NB4 (cell line): ENCODE results near the gene ZFP1.
"Not testable (repeated sequence)": the region's sequence is repeated elsewhere in the genome, so short reads cannot be mapped to it uniquely, and the experiment has no call there.

Source experiments
- DNase-seq: peaks from one replicate; pipeline ENCODE4 v3.0.0; 2010; ENCODE audit warnings: low read depth
- H3K4me3 ChIP-seq: one replicate; pipeline ENCODE4 v1.5.1; 2011; ENCODE audit warnings: mild to moderate bottlenecking, low read depth, low read length, moderate library complexity
- MYC ChIP-seq: IDR thresholded peaks from 2 replicates; pipeline ENCODE4 v1.6.1; 2011; ENCODE audit warnings: low read depth, low read length
- POLR2A ChIP-seq: IDR thresholded peaks from 2 replicates; pipeline ENCODE4 v1.6.1; 2011; ENCODE audit warnings: mild to moderate bottlenecking; ENCODE audit not compliant: insufficient read length; ENCODE audit errors: extremely low read depth
- TF ChIP-seq, protein P1 (sequence below): IDR thresholded peaks from one replicate; pipeline ENCODE4 v1.5.1; 2012; ENCODE audit warnings: low read depth, low read length
- TF ChIP-seq, protein P2 (sequence below): IDR thresholded peaks from 2 replicates; pipeline ENCODE4 v1.6.1; 2011; ENCODE audit warnings: low read depth, low read length

Gene ZFP1

GRCh38 chr16:75206749-75207451, 58.6 kb downstream of the ZFP1 start, which contains the start of gene CTRB2:
TSS of gene CTRB2 (minus strand) at chr16:75207161. CDS start at chr16:75207141, 20 bp downstream.
- TF ChIP-seq POLR2A (no peak), MYC (no peak)
- TF ChIP-seq, protein P1, sequence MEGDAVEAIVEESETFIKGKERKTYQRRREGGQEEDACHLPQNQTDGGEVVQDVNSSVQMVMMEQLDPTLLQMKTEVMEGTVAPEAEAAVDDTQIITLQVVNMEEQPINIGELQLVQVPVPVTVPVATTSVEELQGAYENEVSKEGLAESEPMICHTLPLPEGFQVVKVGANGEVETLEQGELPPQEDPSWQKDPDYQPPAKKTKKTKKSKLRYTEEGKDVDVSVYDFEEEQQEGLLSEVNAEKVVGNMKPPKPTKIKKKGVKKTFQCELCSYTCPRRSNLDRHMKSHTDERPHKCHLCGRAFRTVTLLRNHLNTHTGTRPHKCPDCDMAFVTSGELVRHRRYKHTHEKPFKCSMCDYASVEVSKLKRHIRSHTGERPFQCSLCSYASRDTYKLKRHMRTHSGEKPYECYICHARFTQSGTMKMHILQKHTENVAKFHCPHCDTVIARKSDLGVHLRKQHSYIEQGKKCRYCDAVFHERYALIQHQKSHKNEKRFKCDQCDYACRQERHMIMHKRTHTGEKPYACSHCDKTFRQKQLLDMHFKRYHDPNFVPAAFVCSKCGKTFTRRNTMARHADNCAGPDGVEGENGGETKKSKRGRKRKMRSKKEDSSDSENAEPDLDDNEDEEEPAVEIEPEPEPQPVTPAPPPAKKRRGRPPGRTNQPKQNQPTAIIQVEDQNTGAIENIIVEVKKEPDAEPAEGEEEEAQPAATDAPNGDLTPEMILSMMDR: no peak
- TF ChIP-seq, protein P2, sequence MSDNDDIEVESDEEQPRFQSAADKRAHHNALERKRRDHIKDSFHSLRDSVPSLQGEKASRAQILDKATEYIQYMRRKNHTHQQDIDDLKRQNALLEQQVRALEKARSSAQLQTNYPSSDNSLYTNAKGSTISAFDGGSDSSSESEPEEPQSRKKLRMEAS: no peak
- H3K4me3 ChIP-seq: no peak within 1 kb of the TSS
- no peak for DNase-seq

DNA sequence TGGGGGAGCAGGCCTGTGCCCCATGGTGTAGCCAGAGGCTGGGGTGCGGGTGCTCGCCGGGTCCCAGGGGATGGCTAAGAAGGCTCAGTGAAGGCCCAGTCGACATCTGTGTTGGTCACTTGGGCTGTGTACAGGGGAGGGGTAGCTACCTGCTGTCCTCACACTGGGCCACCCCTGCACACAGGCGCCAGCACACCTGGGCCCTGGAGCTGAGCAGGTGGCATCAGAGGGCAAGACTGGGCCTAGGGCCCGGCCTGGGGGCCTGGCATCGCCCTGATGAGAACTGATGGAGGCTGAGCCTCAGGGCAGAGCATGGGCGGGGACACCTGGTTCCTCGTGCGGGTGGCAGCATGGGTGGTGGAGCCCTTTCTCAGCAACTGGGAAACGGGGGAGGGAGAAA, 59.5 kb downstream of the ZFP1 start:
- no peak for DNase-seq
- H3K4me3 ChIP-seq: no peak overlapping the region
- TF ChIP-seq, protein P1: no peak
- TF ChIP-seq POLR2A (no peak), MYC (no peak)
- TF ChIP-seq, protein P2: no peak

DNA sequence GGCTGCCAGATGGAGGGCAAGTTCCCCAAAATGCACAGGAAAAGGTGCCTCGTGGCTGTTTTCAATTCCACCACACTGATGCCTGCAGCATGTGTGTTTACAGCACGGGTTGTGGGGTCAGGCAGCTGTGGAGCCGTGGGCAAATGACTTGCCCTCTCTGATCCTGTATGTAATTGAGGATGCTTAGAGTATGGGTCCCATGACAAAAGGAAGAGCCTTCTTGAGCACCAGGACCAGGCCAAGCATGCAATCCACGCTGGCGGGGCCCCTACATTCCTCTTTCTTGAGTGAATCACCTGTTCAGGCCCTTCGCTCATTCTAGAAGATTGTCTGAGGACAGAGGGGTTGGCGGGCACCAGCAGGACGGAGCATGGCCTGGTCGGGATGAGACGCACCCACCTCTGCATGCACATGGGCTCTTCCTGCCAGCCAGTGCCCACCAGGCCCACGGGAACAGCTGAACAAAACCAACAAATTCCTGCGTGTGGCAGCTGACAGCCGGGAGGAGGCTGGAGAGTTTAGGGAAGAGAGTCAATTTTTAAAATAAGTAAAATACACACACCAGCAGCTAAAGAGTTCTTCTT, 60.0 kb downstream of the ZFP1 start:
- TF ChIP-seq POLR2A: no peak
- no peak for TF ChIP-seq MYC
- TF ChIP-seq, protein P1: no peak
- TF ChIP-seq, protein P2: no peak
- no peak overlapping the region for H3K4me3 ChIP-seq
- DNase-seq: no peak

DNA sequence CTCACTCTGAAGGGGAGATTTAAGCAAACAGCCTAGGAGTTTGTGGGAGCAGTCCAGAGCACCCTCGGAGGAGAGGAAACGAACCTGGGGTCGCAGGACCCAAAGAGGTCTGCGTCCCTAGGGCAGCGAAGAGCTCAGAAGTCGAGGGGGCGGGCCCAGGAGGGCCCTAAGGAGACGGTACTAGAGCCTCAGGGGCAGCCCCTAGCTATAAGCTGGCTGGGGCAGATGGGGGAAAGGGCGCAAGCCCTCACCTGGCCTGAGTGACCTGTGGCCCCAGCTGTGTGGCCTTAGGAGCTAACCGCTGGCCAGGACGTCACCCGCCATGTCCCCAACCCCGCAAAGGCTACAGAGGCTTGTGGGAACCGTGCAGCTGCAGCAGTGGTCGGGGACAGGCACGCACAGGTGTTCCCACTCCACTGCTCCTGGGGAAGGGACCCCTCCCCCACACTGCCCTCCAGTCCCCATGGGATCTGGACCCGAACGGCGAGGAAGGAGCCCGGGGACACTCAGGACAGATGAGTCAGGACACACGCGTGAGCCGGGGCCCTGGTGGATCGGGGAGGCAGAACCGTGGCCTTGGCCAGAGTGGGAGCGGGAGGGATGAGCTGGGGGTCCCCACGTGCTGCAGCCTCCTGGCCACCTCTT, 60.7 kb downstream of the ZFP1 start:
- DNase-seq: no peak
- TF ChIP-seq, protein P1: no peak
- no peak for TF ChIP-seq MYC
- TF ChIP-seq POLR2A: no peak
- TF ChIP-seq, protein P2: no peak
- no peak overlapping the region for H3K4me3 ChIP-seq

- not testable (repeated sequence) for H3K4me3 ChIP-seq, DNase-seq
These were observed 61.2 kb downstream of the ZFP1 start for GRCh38 chr16:75209514-75209913.

GRCh38 chr16:75209944-75210343, 61.6 kb downstream of the ZFP1 start:
- TF ChIP-seq POLR2A (no peak), MYC (no peak)
- TF ChIP-seq, protein P2: no peak
- TF ChIP-seq, protein P1: no peak
- no peak for DNase-seq
- H3K4me3 ChIP-seq: no peak overlapping the region

GRCh38 chr16:75211286-75211685, 63.0 kb downstream of the ZFP1 start:
- H3K4me3 ChIP-seq, DNase-seq: not testable (repeated sequence)
